Lung (tissue), 12 donors: ENCODE results near the gene AVP. TPM values are rescaled to one million over a fixed set of nuclear protein-coding genes. Genes with fewer than 3 reads are reported as not detected.
"Not testable (repeated sequence)": the region's sequence is repeated elsewhere in the genome, so short reads cannot be mapped to it uniquely, and the experiment has no call there.

Experiments used
- ATAC-seq: fragments of 200-7000 bp; cut with Tn5 transposase; one replicate; pipeline ENCODE4 v1.9.1; 2020; ENCODE audit warnings: moderate number of reproducible peaks; ENCODE audit not compliant: insufficient read depth, low FRiP score
- DNase-seq, 3 donors: peaks; one replicate each; pipeline ENCODE4 v3.0.0-alpha.2; 2013 to 2017
- H3K27ac ChIP-seq, 2 donors: one replicate each; pipeline ENCODE4 v1.5.1; 2013; ENCODE audit warnings: mild to moderate bottlenecking in 2 of 2, moderate library complexity in 2 of 2, control low read depth in 1 of 2, inconsistent platforms in 1 of 2, low read depth in 1 of 2, low read length in 1 of 2
- H3K27me3 ChIP-seq, 3 donors: one replicate each; pipeline ENCODE4 v1.5.1; 2013; ENCODE audit warnings: low read length in 2 of 3; ENCODE audit not compliant: control insufficient read depth in 3 of 3, insufficient read depth in 3 of 3
- H3K36me3 ChIP-seq, 4 donors: one replicate each; pipeline ENCODE4 v1.5.1; 2013; ENCODE audit warnings: low read length in 4 of 4, mild to moderate bottlenecking in 1 of 4, moderate library complexity in 1 of 4; ENCODE audit not compliant: control insufficient read depth in 4 of 4, insufficient read depth in 4 of 4
- H3K4me1 ChIP-seq, 5 donors: one replicate each; pipeline ENCODE4 v1.5.1; 2013; ENCODE audit warnings: low read length in 5 of 5, mild to moderate bottlenecking in 2 of 5, moderate library complexity in 1 of 5; ENCODE audit not compliant: control insufficient read depth in 5 of 5, insufficient read depth in 5 of 5
- H3K4me3 ChIP-seq: one replicate; pipeline ENCODE4 v1.5.1; 2013; ENCODE audit warnings: mild to moderate bottlenecking, control low read depth, moderate library complexity
- H3K9ac ChIP-seq, 2 donors: one replicate each; pipeline ENCODE4 v1.5.1; 2013; ENCODE audit warnings: low read length in 2 of 2, control low read depth in 1 of 2; ENCODE audit not compliant: insufficient read depth in 1 of 2
- H3K9me3 ChIP-seq, 4 donors: one replicate each; pipeline ENCODE4 v1.5.1; 2013; ENCODE audit warnings: low read length in 3 of 4, mild to moderate bottlenecking in 1 of 4, moderate library complexity in 1 of 4; ENCODE audit not compliant: control insufficient read depth in 4 of 4, insufficient read depth in 3 of 4
- WGBS, 2 donors: extraction: QIAGEN DNeasy Blood & Tissue Kit; methylation state at CpG; one replicate each; pipeline ENCODE4 v1.1.7; 2013; 5-methylcytosine and 5-hydroxymethylcytosine counted together
- polyA plus RNA-seq, 2 donors: library from polyadenylated mRNA; stranded (reverse); fragments of 200-250 nt; gene quantifications; one replicate each; pipeline ENCODE4 v1.2.1, GENCODE V29; 2013
- total RNA-seq, 2 donors: library from RNA; depleted of rRNA in 1 of 2; stranded (reverse); fragments of >200 nt in 1 of 2; gene quantifications; one replicate each; pipeline ENCODE4 v1.2.1, GENCODE V29; 2014 to 2021
- TF ChIP-seq, protein P1 (sequence below): IDR thresholded peaks from 2 replicates; pipeline ENCODE4 v1.5.1; 2012; ENCODE audit warnings: mild to moderate bottlenecking; ENCODE audit errors: control extremely low read depth, extremely low read depth
- donor health status: control.
- donor health status: control.
- donor health status: Bipolar disorder and iron deficiency.
- donor health status: healthy.
- donor health status: DM: yes; HTN: yes; CAD: no.

AVP gene
- total and polyA plus RNA-seq, 4 donors, result not detected

- not testable (repeated sequence) for H3K4me1 ChIP-seq, H3K9ac ChIP-seq, ATAC-seq, H3K9me3 ChIP-seq, H3K27ac ChIP-seq, H3K4me3 ChIP-seq, H3K27me3 ChIP-seq
- TF ChIP-seq, protein P1, sequence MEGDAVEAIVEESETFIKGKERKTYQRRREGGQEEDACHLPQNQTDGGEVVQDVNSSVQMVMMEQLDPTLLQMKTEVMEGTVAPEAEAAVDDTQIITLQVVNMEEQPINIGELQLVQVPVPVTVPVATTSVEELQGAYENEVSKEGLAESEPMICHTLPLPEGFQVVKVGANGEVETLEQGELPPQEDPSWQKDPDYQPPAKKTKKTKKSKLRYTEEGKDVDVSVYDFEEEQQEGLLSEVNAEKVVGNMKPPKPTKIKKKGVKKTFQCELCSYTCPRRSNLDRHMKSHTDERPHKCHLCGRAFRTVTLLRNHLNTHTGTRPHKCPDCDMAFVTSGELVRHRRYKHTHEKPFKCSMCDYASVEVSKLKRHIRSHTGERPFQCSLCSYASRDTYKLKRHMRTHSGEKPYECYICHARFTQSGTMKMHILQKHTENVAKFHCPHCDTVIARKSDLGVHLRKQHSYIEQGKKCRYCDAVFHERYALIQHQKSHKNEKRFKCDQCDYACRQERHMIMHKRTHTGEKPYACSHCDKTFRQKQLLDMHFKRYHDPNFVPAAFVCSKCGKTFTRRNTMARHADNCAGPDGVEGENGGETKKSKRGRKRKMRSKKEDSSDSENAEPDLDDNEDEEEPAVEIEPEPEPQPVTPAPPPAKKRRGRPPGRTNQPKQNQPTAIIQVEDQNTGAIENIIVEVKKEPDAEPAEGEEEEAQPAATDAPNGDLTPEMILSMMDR, result peak; percentile 50
- WGBS, 2 donors, result 35 to 48% methylated on average over 14 of the region's 14 CpGs
- peak; percentile 78 to 85 (median 84) for DNase-seq
- H3K36me3 ChIP-seq, result peaks cover 0 to 28% (median 20%) of the 10 kb centered on the region in 4 donors
Observed at GRCh38 chr20:3117839-3118379, 33.4 kb upstream of the AVP start.

DNA sequence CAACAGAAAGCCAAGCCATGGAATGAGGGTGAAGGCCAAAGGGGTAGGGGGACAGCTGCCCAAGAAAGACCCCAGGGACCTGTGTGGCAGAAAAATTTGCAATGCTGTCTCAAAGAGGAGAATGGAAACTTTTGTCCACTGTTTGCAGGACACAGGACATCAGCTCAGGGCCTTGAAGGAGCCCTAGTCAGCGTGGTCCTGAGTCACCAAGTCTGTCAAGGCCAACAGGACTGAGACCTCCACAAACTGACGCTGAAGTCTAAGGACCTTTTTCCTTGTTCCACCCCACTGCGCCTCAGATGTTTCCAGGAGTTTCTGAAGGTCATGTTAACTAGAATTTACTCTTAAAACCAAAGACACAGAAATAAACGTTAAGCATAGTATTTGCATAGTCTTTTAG is 31.8 kb upstream of the AVP start:
- Histone ChIP-seq H3K9me3 (no peaks in the 10 kb centered on the region), H3K36me3 (peaks cover 0 to 18% (median 9%) of the 10 kb centered on the region in 4 donors), H3K27ac (no peak overlapping the region), H3K27me3 (no peaks in the 10 kb centered on the region), H3K9ac (no peak overlapping the region), H3K4me3 (no peak overlapping the region), H3K4me1 (peaks cover 0 to 3% (median 0%) of the 10 kb centered on the region in 5 donors)
- DNase-seq (no peak), ATAC-seq (no peak)
- 89 to 90% methylated on average over 4 of the region's 4 CpGs for WGBS, 2 donors
- TF ChIP-seq, protein P1, result no peak

- TF ChIP-seq, protein P1, result peak; percentile 67
- no peak overlapping the region for H3K4me3 ChIP-seq
- DNase-seq (peak; percentile 38 to 66 (median 62)), ATAC-seq (peak; percentile 35)
- no peak overlapping the region for H3K27ac ChIP-seq
- no peaks in the 10 kb centered on the region for H3K27me3 ChIP-seq
- no peaks in the 10 kb centered on the region for H3K9me3 ChIP-seq
- H3K9ac ChIP-seq, result no peak overlapping the region
- H3K36me3 ChIP-seq, result peaks cover 0 to 13% (median 6%) of the 10 kb centered on the region in 4 donors
- peaks cover 0 to 3% (median 0%) of the 10 kb centered on the region in 5 donors for H3K4me1 ChIP-seq
- WGBS, 2 donors, result 54 to 55% methylated on average over 29 to 30 of the region's 30 CpGs
Observed at GRCh38 chr20:3115190-3116107, 30.9 kb upstream of the AVP start.
